HG03575 (cell line): Measurements from ENCODE around the gene ARSG.
"Not testable (repeated sequence)": the region's sequence is repeated elsewhere in the genome, so short reads cannot be mapped to it uniquely, and the experiment has no call there.

ENCODE experiments used
- ATAC-seq: cut with Tn5 transposase; IDR thresholded peaks from one replicate; pipeline ENCODE4 v1.9.1; 2021; ENCODE audit not compliant: unreplicated experiment, insufficient number of reproducible peaks, low FRiP score; ENCODE audit errors: extremely low read depth

Gene ARSG

GRCh38 chr17:68403837-68404236, 112.5 kb downstream of the ARSG start:
- not testable (repeated sequence) for ATAC-seq

- ATAC-seq = not testable (repeated sequence)
These were observed 116.4 kb downstream of the ARSG start for GRCh38 chr17:68407656-68408055.

- not testable (repeated sequence) for ATAC-seq
These were observed 122.6 kb downstream of the ARSG start for GRCh38 chr17:68413597-68414560.

- ATAC-seq = not testable (repeated sequence)
These were observed 123.6 kb downstream of the ARSG start for GRCh38 chr17:68414901-68415300.

- no peak for ATAC-seq
These were observed 126.0 kb downstream of the ARSG start for GRCh38 chr17:68417317-68417716.

- ATAC-seq = no peak
These were observed 127.6 kb downstream of the ARSG start for GRCh38 chr17:68418876-68419275.

GRCh38 chr17:68420065-68420464, 128.8 kb downstream of the ARSG start:
- no peak for ATAC-seq

- no peak for ATAC-seq
These were observed 130.2 kb downstream of the ARSG start for GRCh38 chr17:68421486-68421885.

GRCh38 chr17:68422821-68423220, 131.5 kb downstream of the ARSG start:
- no peak for ATAC-seq

- ATAC-seq = no peak
These were observed 132.0 kb downstream of the ARSG start for GRCh38 chr17:68423251-68423650.

GRCh38 chr17:68424203-68424602, 132.9 kb downstream of the ARSG start:
- ATAC-seq = no peak

- no peak for ATAC-seq
These were observed 133.6 kb downstream of the ARSG start for GRCh38 chr17:68424861-68425260.

GRCh38 chr17:68425979-68426378, 134.7 kb downstream of the ARSG start:
- ATAC-seq = no peak

GRCh38 chr17:68427575-68427974, 136.3 kb downstream of the ARSG start:
- no peak for ATAC-seq

- no peak for ATAC-seq
These were observed 137.3 kb downstream of the ARSG start for GRCh38 chr17:68428498-68429172.

GRCh38 chr17:68429881-68430280, 138.6 kb downstream of the ARSG start:
- ATAC-seq = no peak

GRCh38 chr17:68431045-68431608, 139.8 kb downstream of the ARSG start:
- ATAC-seq = no peak

GRCh38 chr17:68431661-68432071, 140.4 kb downstream of the ARSG start:
- ATAC-seq = no peak

- ATAC-seq = no peak
These were observed 141.0 kb downstream of the ARSG start for GRCh38 chr17:68432086-68432864.
